HG03280 (cell line): ENCODE results near the gene C17orf107.
"Not testable (repeated sequence)": the region's sequence is repeated elsewhere in the genome, so short reads cannot be mapped to it uniquely, and the experiment has no call there.

Experiments used
- ATAC-seq: cut with Tn5 transposase; IDR thresholded peaks from one replicate; pipeline ENCODE4 v1.9.1; 2021; ENCODE audit warnings: mild to moderate bottlenecking, moderate library complexity; ENCODE audit not compliant: unreplicated experiment

Gene C17orf107

DNA sequence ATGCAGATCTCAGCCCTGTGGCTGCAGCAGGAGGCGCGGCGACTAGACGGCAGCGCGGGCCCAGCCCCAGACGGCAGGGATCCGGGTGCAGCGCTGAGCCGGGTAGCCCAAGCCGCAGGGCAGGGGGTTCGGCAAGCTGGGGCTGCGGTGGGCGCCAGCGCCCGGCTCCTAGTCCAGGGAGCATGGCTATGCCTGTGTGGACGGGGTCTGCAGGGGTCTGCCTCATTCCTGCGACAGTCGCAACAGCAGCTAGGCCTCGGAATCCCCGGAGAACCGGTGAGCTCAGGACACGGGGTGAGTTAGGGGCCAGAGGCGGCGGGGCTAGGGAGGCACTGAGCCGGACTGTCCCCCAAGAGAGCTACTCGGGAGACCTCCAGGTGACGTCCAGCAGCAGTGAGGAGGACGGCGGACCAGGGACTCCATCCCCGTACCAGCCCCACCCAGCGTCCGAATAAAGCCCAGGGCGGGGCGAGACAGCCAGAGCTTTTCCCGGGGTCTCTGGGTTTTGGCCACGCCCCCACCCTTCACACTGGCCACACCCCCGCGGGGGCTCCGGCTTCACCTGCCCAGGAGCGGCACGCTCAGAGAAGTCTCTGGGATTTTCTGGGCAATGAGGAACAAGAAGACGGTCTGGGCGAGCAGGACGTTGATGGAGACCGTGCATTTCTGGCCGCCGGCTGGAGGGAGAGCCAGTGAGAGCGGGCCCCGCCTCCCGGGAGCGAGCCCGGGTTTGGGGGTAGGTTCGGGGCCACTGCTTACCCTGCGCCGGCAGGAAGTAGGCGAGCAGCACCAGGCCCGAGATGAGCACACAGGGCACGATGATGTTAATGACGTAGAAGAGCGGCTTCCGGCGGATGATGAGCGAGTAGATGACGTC is 1.1 kb downstream of the C17orf107 start:
- no peak for ATAC-seq

DNA sequence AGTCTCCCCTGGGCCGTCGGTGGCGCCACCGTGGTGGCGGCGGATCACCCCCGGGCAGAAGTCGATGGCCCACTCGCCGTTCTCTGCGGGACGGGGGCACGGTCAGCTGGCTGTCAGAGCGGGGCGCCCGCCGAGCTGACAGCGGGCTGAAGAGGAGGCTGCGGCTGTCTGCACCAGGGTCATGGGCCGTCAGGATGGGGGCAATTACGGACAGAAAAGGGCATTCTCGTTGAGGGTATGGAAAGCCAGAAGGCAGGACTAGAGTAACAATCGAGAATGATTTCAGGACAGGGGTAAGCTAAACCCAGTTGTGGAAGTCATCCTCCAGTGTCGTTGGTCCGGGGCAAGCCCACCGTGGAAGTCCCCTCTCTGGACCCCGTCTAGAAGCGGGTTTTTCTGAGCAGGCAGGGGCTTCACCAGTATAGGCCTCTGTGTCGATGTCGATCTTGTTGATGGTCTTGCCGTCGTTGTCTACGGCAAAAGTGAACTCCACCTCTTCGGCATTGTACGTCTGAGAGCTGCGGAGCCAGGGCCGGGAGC is 1.8 kb downstream of the C17orf107 start:
- ATAC-seq, result no peak

DNA sequence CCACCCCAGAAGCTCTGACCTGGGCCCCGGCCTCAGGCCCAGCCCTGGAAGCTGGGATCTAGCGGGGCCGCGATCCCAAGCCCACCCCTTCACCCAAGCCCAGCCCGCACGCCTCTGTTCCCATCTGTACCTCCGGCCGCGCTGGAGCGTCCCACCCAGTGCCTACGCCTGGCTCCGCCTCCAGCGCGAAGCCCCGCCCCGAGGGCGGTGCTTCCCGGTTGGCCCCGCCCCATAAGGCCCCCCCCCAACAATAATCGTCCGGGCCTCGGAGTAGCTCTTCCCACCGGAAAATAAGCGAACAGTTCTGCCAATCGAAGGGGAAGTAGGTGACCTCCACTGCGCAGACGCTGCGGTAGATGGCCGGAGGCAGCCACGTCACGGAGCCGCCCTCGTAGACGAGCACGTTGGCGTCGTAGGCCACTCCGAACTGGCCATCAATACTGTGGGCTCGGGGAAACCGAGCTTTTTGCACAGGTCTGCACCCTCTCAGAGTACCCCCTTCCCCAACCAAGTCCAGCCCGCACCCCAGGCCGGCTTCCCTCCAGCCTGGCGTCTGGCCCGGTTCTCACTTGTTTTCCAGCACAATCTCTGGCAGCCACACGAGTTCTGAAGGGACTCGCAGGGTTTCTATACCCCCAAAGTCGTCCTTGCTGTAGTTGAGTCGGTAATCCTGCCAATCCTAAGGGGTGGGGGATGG is 2.5 kb downstream of the C17orf107 start:
- no peak for ATAC-seq

DNA sequence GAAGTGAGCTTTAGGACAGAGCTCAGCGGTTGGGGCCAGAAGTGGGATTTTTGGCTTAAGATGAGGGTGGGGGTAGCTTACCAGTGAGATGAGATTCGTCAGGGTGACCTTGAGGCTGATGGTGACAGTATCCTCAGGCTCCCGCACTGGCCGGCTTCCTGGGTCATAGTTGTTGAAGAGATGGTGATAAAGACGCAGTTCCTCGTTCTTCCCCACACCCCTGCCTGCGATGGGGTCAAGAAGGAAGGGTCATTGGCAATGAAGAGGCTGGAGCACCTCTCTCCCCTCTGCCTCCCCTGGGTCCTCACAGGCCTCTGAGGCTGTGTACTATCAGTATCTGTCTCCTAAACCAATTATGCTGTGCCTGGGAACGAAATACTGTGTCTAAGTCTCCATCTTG is 3.2 kb downstream of the C17orf107 start:
- no peak for ATAC-seq

DNA sequence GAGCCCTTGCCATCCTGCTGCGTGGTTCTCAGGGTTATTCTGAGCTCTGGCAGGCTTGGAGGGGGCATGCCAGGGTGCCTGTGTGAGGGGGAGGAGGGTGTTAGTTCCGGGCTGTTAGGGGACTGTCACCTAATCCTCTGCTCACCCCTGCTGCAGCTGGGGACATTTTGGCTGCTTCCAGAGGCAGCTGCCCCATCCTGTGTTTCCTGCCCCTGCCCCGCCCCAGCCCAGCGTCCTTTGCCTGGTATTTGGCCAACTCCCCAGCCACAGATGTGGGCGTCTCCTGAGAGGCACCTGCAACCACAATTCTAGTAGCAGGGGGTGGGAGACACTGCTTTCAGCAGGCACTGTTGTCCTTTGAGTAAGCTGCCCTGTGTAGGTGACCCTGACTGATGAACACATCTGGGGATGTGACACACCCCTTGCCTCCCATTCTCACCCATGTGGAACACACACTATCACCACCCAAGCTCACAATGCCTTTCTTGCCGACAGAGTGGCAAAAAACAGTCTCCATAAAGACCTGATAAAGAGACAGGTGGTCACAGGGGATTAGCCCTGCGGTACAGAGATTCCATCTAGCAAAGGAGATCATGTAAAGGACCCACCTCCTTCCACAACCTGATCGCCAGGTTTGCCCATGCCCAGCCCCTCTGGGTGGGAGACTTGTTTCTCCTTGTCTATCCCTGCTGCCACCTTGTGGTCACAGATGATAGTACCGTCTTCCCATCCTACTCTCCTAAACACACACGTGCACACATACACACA is 3.9 kb downstream of the C17orf107 start, which contains the start of gene CHRNE:
Gene CHRNE (minus strand): TSS at position 48 of the 768 bp plus-strand sequence. CDS start 35 bp downstream, at position 13.
- no peak for ATAC-seq

DNA sequence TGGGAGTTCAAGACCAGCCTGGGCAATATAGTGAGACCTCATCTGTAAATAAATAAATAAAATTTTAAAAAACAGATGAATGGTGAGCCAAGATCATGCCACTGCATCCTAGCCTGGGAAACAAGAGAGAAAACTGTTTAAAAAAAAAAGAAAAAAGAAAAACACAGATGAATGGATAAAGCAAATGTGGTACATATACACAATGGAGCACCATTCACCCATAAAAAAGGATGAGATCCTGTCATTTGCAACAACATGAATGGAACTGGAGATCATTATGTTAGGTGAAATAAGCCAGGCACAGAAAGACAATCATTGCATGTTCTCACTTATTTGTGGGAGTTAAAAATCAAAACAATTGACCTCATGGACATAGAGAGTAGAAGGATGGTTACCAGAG is 7.3 kb downstream of the C17orf107 start:
- not testable (repeated sequence) for ATAC-seq

DNA sequence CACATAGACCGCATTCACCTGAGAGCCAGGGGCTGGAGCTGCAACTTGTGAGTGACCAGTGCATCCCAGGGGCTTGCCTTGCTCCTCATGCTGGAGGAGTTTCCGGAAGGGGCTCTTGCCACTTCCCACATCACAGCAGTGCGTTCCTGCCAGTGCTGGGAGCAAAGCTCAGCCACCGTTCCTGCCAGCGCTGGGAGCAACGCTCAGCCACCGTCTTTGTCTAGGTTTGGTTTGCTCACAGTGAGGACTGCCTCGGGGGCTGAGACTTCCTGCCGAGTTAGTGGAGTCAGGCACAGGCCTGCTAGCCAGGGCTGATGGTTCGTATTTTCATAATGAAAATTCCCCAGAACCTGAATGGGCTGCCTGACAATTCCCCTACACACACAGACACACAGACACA is 9.0 kb downstream of the C17orf107 start:
- ATAC-seq, result no peak

DNA sequence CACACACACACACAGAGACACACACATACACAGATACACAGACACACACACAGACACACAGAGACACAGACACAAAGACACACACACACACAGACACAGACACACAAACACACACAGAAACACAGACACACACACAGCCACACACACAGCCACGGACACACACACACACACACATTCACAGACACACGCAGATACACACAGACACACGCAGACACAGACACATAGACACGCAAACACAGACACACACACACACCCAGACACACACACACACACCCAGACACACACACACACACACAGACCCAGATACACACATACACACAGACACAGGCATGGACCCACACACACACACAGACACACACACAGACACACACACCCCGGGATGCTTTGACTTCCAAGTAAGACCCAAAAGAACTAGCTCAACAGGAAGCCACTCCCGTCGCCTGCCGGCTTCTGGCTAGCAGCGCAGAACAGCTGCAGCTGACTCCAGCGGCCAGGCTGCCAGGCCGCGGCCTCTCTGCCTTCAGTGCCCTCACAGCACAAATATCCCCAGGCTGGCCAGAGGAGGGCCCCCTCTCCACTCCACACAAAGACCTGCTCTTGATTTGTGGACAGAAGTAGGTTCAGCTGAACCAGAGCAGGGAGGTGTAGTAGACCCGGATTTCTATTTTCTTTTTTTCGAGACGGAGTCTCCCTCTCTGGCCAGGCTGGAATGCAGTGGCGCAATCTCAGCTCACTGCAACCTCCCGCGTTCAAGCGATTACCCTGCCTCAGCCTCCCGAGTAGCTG is 9.6 kb downstream of the C17orf107 start:
- ATAC-seq, result no peak

DNA sequence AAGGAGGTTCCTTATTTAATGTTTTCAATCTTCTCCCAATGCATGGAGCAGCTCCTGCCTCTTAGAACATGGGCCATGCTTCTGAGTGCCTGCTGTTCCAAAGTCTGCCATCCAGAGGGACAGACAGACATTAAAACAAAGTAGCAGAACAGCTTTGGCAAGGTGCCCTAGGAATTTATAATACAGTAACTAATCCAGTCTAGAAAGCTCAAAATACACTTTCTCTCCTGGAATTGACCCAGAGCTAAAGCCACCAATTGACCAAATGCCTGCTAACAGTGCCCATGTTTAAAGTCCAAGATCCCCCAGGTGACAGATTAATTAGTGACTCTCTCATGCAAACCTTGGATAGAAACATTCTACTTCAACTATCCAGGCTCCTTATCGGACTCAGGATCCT is 14.7 kb downstream of the C17orf107 start:
- no peak for ATAC-seq

DNA sequence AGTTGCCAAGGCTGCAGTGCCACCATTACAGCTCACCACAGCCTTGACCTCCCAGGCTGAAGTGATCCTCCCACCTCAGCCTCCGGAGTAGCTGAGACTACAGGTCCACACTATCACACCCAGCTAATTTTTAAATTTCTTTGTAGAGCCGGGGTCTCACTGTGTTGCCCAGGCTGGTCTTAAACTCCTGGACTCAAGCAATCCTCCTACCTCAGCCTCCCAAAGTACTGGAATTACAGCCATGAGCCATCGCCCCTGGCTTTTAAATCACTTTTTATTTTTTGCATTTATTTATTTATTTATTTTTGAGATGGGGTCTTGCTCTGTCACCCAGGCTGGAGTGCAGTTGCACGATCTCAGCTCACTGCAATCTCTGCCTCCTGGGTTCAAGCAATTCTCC is 15.2 kb downstream of the C17orf107 start:
- ATAC-seq, result not testable (repeated sequence)

DNA sequence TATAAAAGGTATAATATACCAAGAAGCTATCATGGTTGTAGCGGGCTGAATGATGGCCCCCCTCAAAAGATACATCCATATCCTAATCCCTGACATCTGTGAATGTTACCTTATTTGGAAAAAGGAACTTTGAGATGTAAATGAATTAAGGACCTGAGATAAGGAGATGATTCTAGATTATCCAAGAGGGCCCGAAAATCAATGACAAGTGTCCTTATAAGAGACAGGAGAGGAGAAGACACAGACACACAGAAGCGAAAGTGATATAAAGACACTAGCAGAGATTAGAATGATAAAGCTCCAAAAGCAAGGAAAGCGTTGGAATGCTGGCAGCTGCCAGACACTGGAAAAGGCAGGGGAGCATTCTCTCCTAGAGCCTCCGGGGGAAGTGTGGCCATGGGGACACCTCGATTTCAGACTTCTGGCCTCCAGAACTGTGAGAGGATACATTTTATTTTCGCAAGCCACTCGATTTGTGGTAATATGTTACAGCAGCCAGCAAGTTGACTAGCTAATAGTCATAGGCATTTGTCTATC is 20.2 kb downstream of the C17orf107 start:
- ATAC-seq, result no peak

DNA sequence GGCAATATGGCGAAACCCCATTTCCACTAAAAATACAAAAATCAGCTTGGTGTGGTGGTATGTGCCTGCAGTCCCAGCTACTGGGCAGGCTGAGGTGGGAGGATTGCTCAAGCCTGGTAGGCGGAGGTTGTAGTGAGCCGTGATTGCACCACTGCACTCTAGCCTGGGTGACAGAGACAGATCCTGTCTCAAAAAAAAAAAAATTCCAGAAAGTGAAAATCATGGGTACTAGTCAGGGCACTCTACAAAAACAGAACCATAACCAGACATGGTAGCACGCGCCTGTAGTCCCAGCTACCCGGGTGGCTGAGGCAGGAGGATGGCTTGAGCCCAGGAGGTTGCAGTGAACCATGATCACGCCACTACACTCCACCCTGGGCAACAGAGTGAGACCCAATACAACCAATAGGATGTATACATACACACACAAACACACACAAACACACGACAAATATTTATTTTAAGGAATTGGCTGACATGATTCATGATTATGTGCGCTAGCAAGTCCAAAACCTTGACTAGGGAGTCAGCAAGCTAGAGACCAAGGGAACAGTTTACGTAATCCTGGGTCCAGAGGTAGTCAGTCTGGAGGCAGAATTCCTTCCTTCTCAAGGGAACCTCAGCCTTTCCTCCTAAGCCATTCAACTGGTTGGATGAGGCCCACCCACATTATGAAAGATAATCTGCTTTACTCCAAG is 21.2 kb downstream of the C17orf107 start:
- no peak for ATAC-seq

DNA sequence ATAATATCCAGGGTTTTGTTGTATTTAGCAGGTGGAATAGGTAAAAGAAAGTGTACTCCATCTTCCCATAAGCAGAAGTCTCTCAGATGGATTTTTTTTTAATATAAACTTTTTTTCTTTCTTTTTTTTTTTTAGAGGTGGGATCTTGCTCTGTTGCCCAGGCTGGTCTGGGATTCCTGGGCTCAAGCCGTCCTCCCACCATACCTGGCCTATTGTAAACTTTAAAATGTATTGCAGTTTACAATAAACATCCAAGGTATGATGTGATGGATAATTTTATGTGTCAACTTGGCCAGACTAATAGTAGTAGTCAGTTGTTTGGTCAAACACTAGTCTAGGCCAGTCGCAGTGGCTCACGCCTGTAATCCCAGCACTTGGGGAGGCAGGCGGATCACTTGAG is 22.0 kb downstream of the C17orf107 start:
- ATAC-seq, result no peak

DNA sequence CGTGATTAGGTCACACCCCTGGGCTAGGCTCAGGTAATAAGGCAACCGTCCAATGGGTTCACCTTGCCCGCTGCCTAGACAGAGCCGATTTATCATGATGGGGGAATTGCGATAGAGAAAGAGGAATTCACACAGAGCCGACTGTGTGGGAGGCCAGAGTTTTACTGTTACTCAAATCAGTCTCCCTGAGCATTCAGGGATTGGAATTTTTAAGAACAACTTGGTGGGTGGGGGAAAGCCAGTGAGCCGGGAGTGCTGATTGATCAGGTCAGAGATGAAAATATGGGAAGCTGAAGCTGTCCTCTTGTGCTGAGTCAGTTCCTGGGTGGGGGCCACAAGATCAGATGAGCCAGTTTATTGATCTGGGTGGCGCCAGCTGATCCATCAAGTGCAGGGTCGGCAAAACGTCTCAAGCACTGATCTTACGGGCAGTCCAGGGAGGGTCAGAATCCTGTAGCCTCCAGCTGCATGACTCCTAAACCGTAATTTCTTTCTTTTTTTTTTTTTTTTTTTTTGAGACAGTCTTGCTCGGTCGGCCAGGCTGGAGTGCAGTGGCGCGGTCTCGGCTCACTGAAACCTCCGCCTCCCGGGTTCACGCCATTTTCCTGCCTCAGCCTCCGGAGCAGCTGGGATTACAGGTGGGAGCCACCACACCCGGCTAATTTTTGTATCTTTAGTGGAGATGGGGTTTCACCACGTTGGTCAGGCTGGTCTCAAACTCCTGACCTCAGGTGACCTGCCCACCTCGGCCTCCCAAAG is 27.4 kb downstream of the C17orf107 start:
- ATAC-seq, result not testable (repeated sequence)

DNA sequence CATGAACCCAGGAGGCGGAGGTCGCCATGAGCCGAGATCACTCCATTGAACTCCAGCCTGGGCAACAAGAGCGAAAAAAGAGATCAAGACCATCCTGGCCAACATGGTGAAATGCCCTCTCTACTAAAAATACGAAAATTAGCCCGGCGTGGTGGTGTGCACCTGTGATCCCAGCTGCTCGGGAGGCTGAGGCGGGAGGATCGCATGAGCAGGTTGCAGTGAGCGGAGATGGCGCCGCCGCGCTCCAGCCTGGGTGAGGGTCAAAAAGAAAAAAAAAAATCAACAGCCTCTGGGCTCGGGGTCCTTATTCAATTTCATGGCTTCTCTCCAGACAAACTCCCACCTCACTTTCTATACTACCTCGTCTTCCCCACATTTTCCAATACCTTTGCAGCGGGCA is 29.5 kb downstream of the C17orf107 start:
- ATAC-seq, result no peak

DNA sequence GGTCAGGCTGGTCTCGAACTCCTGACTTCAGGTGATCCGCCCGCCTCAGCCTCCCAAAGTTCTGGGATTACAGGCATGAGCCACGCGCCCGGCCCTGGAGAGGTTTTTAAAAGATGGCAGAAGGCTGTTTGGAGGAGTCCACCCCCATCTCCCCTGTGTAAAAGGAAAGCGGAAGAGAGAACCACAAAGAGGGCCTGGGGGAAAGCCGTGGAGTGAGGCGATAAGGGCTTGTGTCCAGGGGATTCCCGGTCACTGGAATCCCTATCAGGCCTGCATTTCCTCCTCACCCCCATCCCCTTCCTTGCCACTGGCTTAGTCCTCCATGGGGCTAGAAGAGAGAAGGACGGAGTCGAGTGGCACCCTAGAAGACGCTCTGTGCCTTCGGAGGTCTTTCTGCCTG is 32.6 kb downstream of the C17orf107 start, which contains the start of gene GP1BA:
Gene GP1BA (plus strand): TSS at position 315 of the 400 bp plus-strand sequence. CDS start 328 bp downstream, outside the sequence.
- no peak for ATAC-seq

DNA sequence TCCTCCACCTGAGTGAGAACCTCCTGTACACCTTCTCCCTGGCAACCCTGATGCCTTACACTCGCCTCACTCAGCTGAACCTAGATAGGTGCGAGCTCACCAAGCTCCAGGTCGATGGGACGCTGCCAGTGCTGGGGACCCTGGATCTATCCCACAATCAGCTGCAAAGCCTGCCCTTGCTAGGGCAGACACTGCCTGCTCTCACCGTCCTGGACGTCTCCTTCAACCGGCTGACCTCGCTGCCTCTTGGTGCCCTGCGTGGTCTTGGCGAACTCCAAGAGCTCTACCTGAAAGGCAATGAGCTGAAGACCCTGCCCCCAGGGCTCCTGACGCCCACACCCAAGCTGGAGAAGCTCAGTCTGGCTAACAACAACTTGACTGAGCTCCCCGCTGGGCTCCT is 33.4 kb downstream of the C17orf107 start:
- ATAC-seq, result no peak

DNA sequence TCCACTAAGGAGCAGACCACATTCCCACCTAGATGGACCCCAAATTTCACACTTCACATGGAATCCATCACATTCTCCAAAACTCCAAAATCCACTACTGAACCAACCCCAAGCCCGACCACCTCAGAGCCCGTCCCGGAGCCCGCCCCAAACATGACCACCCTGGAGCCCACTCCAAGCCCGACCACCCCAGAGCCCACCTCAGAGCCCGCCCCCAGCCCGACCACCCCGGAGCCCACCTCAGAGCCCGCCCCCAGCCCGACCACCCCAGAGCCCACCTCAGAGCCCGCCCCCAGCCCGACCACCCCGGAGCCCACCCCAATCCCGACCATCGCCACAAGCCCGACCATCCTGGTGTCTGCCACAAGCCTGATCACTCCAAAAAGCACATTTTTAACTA is 34.3 kb downstream of the C17orf107 start:
- no peak for ATAC-seq
